Spleen (tissue), 7 donors: ENCODE data around the gene KIF5B.

ENCODE experiments used
- POLR2A ChIP-seq, 3 donors: fragments of 450-650 bp; IDR thresholded peaks; one replicate each; pipeline ENCODE4 v1.5.1; 2017; ENCODE audit warnings: antibody characterized with exemption in 3 of 3, mild to moderate bottlenecking in 1 of 3
- TF ChIP-seq, protein P1 (sequence below), 11 experiments: fragments of 200-600 bp in 7 of 11; fragments of 450-650 bp in 4 of 11; sonication (generic) in 4 of 11; IDR thresholded peaks in 8 of 11; conservative IDR thresholded peaks in 3 of 11; 1 replicate in 7 of 11; 2 replicates in 4 of 11; pipeline versions ENCODE4 v1.4.0 to v1.8.0; 2016 to 2021; ENCODE audit warnings: antibody characterized with exemption in 11 of 11, inconsistent platforms in 4 of 11, mild to moderate bottlenecking in 1 of 11
- donor health status: DM: no; HTN: no; CAD: no; lungs with moderate emphysema.
- donor health status: DM: no; HTN: no; CAD: no.
- donor health status: DM: no; HTN: no; CAD: no.

DNA sequence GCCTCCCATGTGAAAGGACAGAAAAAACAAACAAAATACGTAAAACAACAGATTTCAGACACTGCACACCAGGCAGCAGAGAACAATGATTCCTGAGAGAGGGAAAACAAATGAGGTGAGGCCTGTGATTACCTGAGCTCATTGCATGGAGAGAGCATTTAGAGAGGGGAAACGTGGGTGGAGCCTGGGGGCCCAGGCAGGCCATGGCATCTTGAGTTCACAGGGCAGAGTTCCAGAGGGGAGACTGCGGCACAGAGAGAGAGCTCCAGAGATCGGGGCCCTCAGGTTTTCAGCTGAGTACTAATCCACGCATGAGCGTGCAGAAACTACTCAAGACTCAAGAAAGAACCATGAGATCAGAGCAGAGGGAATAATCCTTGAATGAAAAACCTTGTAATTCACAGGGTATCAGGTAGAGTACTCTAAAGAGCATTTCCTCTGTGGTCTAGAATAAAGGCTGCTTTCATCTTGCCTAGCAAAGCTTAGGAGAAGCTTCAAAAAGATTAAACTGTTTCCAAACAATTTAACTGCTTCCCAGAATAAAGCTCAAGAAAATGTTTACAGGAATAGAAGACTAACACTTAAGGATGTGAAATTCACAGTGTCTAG is 81.0 kb downstream of the KIF5B start:
- TF ChIP-seq, protein P1, sequence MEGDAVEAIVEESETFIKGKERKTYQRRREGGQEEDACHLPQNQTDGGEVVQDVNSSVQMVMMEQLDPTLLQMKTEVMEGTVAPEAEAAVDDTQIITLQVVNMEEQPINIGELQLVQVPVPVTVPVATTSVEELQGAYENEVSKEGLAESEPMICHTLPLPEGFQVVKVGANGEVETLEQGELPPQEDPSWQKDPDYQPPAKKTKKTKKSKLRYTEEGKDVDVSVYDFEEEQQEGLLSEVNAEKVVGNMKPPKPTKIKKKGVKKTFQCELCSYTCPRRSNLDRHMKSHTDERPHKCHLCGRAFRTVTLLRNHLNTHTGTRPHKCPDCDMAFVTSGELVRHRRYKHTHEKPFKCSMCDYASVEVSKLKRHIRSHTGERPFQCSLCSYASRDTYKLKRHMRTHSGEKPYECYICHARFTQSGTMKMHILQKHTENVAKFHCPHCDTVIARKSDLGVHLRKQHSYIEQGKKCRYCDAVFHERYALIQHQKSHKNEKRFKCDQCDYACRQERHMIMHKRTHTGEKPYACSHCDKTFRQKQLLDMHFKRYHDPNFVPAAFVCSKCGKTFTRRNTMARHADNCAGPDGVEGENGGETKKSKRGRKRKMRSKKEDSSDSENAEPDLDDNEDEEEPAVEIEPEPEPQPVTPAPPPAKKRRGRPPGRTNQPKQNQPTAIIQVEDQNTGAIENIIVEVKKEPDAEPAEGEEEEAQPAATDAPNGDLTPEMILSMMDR (IDR thresholded peaks at IDR 0.05 in 8 of 11, conservative IDR thresholded peaks at IDR 0.05 in 3 of 11), result no peak
- TF ChIP-seq POLR2A (IDR thresholded peaks at IDR 0.05), result no peak
